HUDEP-2 (cell line): ENCODE data around the gene VWA1.
"Not testable (repeated sequence)": the region's sequence is repeated elsewhere in the genome, so short reads cannot be mapped to it uniquely, and the experiment has no call there.

Experiments
- DNase-seq, 76 experiments: peaks; one replicate each; lab custom pipeline; 2025; ENCODE audit not compliant: unreplicated experiment in 76 of 76; lab: John Stamatoyannopoulos, UW

Gene VWA1

DNA sequence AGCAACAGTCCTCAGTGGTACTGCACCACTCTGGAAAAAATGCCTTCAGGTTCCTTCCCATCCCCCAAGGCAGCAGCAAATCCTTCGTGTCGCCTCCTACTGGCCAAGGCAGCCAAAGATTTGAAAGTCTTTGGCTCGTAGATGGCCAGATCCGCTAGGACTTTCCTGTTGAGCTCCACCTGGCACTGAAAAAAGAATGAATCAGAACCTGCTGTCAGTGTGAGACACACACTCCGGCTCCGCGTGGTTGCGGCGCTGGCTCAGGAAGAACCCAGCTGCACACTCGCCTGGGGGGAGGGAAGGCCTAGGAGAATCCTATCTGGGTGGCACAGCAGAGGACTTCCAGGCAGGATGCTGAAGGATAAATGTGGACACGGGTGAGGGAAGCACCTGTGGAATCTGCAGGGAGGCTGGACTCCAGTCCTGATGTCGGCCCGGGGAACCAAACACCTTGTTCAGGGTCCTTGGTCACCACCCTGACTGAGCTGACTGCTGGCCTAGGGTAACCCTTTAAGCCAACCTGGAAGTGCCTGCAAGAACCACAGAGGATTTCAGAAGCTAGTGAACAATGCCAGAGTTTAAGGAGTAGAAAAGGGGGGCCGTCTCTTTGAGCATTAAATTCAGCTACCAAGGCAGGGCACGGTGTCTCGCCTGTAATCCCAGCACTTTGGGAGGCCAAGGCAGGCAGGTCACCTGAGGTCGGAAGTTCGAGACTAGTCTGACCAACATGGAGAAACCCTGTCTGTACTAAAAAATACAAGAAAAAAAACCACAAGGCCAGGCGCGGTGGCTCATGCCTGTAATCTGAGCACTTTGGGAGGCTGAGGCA, 33.2 kb upstream of the VWA1 start:
- peak in 53 of 76 experiments; percentile 2 to 66 (median 32) for DNase-seq

GRCh38 chr1:1402901-1403392, 32.5 kb upstream of the VWA1 start:
- DNase-seq = not testable (repeated sequence)

DNA sequence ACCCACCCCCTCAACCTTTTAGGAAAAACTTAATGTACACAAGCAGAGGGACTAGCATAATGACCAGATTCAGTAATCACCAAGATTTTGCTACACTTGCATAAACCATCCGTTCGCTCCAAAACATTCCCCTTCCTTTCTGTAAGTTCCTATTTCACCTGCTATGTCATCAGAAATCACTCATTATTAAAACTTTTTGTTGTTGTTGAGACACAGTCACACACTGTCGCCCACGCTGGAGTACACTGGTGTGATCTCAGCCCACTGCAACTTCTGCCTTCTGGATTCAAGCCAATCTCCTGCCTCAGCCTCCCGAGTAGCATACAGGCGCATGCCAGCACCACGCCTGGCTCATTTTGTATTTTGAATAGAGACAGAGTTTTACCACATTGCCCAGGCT, 31.8 kb upstream of the VWA1 start:
- no peak for DNase-seq

GRCh38 chr1:1406101-1406820, 29.2 kb upstream of the VWA1 start:
- DNase-seq = peak in 54 of 76 experiments; percentile 3 to 61 (median 32)

GRCh38 chr1:1406821-1407635, 28.5 kb upstream of the VWA1 start, which contains the start of gene MRPL20:
Gene MRPL20, minus strand, starts transcription at chr1:1407293. Its CDS starts 76 bp downstream, at chr1:1407217.
- peak in 73 of 76 experiments; percentile 48 to 93 (median 84) for DNase-seq

DNA sequence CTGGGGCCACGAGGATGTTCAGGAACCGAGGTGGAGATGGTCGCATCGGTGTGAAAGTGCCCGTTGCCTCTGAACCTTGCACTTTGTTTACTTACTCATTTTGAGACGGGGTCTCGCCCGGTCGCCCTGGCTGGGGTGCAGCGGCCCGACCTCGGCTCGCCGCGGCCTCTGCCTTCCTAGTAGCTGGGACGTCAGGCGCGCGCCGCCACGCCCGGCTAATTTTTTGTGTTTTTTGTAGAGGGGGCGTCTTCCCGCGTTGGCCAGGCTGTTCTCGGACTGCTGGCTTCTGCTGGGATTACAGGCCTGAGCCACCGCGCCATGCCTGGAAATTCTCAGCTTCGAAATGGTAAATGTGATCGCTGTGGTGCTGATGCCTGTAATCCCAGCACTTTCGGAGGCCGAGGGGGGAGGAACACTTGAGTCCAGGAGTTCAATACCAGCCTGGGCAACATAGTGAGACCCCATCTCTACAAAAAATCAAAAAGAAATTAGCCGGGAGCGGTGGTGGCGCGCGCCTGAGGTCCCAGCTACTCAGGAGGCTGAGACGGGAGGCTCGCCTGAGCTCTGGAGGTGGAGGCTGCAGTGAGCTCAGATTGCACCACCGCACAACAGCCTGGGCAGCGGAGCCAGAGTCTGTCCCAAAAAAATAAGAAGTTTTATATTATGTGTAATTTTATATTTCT, 27.7 kb upstream of the VWA1 start:
- peak in 20 of 76 experiments; percentile 7 to 32 (median 15) for DNase-seq

- DNase-seq = not testable (repeated sequence)
Observed at GRCh38 chr1:1410238-1410637, 25.3 kb upstream of the VWA1 start.

- no peak for DNase-seq
Observed at GRCh38 chr1:1411626-1412025, 23.9 kb upstream of the VWA1 start.

GRCh38 chr1:1412311-1412902, 23.1 kb upstream of the VWA1 start:
- DNase-seq = not testable (repeated sequence)

DNA sequence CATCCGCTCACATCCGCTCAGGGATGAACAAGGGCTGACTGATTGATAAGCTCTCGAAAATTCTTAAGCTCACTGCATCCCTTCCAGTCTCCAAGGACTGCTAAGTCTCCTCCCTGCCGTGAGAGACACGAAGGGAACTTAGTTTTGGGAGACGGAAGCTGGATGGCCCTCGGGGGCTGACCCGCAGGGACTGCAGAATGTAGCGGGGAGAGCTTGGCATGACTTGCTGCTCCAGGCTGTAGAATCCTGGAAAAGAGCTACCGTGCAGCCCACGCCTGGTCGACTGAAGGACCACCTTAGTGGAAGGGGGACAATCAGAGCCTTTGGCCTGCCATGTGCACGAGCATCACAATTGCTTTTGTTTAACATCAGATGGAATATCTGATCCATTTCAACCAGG, 19.7 kb upstream of the VWA1 start:
- no peak for DNase-seq

DNA sequence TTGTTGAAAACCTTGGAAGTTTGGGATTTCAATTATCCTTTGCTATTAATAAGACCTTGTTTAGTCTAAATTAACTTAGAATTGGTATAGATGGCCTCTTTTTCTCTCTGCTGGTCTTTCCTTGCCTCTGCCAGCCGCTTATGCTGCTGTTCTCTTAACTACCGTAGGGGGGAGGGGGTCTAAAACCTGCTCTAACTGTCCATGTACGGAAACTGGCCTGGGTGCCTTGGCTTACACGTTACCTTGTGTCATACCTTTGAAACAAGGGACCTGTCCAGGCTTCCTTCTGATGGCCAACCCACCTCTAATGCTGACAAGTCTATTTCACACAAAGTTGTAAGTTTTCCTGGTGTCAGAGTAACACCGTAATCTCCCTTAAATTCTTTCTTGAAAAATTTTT, 18.1 kb upstream of the VWA1 start:
- DNase-seq = not testable (repeated sequence)

DNA sequence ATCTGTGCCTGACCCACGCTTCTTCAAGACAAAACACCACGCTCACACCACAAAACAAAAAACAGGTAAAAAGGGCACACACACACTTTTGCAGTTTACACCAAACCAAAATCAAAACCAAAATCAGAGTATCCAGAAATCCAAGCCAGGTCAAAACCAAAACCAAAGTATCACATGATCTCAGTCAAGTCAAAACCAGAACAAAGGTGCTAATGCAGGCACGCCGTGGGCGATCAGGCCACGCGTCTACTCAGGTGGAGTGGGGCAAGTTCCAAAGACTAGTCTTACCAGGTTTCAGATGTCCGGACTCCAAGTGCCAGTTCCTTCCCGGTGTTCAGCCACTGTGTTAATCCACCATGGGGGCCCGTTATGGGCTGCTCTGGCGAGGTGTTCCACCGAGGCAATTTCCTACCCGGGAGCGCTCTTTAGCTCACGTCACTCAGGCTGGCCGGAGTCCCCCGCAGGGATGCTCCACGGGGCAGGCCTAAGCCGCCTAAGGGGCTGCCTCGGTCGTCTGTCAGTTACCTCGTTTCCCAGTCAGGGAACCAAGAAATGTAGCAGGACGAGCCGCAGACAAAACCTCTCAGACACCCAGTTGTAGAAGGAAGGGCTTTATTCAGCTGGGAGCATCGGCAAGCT, 17.5 kb upstream of the VWA1 start:
- not testable (repeated sequence) for DNase-seq

DNA sequence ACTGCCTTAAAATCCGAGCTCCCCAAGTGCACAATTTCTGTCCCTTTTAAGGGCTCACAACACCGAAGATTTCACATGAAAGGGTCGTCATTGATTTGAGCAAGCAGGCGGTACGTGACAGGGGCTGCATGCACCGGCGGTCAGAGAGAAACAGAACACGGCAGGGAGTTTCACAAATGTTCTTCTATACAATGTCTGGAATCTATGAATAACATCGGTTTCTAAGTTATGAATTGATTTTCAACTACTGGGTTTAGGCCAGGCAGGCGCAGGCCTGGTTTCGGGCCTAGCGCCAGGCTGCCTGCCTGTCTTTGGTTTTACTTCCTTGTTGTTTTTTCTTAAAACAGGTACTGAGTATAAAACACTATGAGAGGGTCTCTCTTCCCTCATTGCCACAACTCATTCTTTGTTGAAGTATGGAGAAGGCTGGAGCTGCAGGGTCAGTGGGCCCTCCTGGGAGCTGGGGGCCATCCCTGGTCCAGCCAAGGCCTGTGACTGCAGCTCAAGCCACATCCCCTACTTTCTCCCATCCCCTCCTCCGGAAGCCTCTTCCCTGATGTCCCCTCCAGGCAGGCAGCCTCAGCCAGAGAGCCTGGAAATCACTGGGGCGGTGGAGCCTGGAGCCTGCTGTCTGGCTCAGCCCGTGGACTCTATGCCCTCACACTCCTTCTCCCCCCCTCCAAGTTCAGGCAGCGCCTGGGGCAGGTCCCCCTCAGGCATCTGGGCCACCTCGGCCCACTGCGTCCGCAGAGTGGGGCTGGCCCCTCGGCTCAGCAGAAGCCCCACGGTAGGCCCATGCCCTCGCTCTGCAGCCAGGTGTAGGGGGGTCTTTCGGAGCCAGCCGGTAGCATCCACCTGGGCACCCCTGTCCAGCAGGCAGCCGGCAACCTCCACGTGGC, 16.8 kb upstream of the VWA1 start:
- DNase-seq = no peak

DNA sequence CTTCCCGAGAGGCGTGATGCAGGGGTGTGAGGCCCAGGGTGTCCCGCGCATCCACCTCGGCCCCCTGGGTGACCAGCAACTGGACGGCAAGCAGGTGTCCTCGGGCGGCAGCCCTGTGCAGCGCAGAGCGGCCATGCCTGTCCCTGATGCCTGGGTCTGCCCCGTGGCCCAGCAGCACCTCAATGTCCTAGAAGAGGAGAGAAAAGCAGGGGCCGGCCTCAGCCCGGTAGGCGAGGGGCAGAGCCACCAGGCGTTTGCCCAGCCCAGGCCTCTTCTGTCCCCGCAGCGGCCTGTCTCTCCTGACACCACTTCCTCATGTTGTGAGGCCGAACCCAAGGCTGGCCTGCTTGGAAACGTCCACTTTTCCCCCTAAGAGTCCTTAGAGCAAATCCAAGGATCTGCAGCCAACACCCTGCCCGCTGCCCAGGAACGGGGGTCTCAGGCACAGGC, 16.1 kb upstream of the VWA1 start:
- no peak for DNase-seq

DNA sequence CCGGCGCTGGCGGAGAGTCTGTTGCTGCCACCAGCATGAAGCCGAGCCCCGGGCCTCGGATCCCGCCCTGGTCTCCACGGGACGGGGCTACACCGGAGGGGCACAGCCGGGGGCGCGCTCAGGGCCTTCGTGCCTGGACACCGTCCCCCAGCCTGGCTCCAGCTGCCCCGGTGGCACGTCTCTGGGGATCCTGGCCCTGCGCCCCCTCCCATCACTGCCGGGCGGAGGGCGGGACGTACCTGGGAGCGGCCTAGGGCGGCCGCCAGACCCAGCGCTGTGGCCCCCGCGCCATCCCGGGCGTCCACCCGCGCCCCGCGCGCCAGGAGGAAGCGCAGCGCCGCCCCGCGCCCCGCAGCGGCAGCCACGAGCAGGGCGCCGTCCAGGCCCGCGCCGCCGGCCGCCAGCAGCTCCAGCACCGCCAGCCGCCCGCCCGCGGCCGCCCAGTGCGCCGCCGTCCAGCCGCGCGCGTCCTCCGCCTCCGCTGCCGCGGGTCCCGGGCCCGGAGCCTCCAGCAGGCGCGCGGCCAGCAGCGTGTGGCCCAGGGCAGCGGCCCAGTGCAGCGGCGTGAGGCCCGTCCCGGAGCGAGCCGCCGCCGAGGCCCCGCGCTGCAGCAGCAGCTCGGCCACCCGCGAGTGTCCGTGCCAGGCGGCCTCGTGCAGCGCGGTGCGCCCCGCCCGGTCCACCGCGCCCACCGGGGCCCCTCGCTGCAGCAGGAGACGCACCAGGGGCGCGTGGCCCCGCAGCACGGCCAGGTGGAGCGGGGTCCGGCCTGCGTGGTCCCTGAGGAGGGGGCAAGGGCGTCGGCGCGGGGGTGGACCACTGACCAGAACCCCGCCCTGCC, 15.5 kb upstream of the VWA1 start:
- DNase-seq = no peak

- DNase-seq = no peak
Observed at GRCh38 chr1:1420654-1421141, 14.8 kb upstream of the VWA1 start.
